ENCODE measurements around the gene CDH13.

DNA sequence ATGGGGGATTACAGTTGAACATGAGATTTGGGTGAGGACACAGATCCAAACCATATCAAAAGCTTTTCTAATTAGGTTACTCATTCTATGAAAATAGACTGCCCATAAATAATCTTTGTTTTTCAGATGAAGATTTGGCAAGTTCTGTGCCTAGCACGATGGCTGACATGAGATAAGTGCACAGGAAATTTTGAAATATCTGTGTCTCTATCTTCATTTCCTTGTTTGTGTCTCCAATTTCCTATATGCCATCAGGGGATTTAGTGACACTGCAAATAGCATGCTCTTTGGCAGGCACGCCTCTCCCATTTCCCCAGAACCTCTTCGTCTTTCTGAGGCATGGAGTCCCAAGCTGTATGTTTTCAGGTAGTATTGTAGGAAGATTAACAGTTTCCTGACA lies 544.6 kb downstream of the CDH13 start:
- TF ChIP-seq CTCF (IDR thresholded peaks at IDR 0.05 in 4 of 5, conservative IDR thresholded peaks at IDR 0.05 in 1 of 5): no peak
- no peak for TF ChIP-seq POLR2A (IDR thresholded peaks at IDR 0.05)
